Choroid plexus epithelial cell (primary cell): ENCODE measurements around the gene MALRD1.
A peak's percentile ranks its signal among the peaks of the same experiment; 100 is the strongest.

Source experiments
- DNase-seq: peaks from one replicate; pipeline ENCODE4 v3.0.0-alpha.2; 2010; ENCODE audit warnings: low read depth
- H3K4me3 ChIP-seq: 2 replicates; pipeline ENCODE4 v1.5.1; 2011; ENCODE audit warnings: low read depth, mild to moderate bottlenecking, control low read depth, low read length, moderate library complexity
- CTCF ChIP-seq: conservative IDR thresholded peaks from 2 replicates; pipeline ENCODE4 v1.5.1; 2011; ENCODE audit warnings: low read depth, mild to moderate bottlenecking, control low read depth, inconsistent platforms, low read length, moderate library complexity

Gene MALRD1

GRCh38 chr10:19245889-19246752, 197.5 kb downstream of the MALRD1 start:
- H3K4me3 ChIP-seq = no peak overlapping the region
- TF ChIP-seq CTCF = no peak

GRCh38 chr10:19247843-19248242, 199.2 kb downstream of the MALRD1 start:
- DNase-seq = no peak
- no peak overlapping the region for H3K4me3 ChIP-seq
- TF ChIP-seq CTCF = no peak

More at GRCh38 chr10:19245889-19246752, 197.5 kb downstream of the MALRD1 start:
- DNase-seq = peak; percentile 12

GRCh38 chr10:19250546-19250945, 201.9 kb downstream of the MALRD1 start:
- no peak for TF ChIP-seq CTCF
- DNase-seq = peak; percentile 67
- no peak overlapping the region for H3K4me3 ChIP-seq

GRCh38 chr10:19252531-19252930, 203.9 kb downstream of the MALRD1 start:
- H3K4me3 ChIP-seq = no peak overlapping the region
- TF ChIP-seq CTCF = no peak
- no peak for DNase-seq

GRCh38 chr10:19256331-19256730, 207.7 kb downstream of the MALRD1 start:
- DNase-seq = peak; percentile 2
- no peak overlapping the region for H3K4me3 ChIP-seq
- TF ChIP-seq CTCF = no peak

GRCh38 chr10:19263262-19263661, 214.7 kb downstream of the MALRD1 start:
- no peak for TF ChIP-seq CTCF

GRCh38 chr10:19283285-19283684, 234.7 kb downstream of the MALRD1 start:
- no peak for TF ChIP-seq CTCF
- H3K4me3 ChIP-seq = no peak overlapping the region
- DNase-seq = no peak

More at GRCh38 chr10:19263262-19263661, 214.7 kb downstream of the MALRD1 start:
- DNase-seq = no peak
- H3K4me3 ChIP-seq = no peak overlapping the region
